ENCODE results near the gene KCNN3.
"Not testable (repeated sequence)": the region's sequence is repeated elsewhere in the genome, so short reads cannot be mapped to it uniquely, and the experiment has no call there.

KCNN3 gene

GRCh38 chr1:154698320-154699096 lies 171.6 kb downstream of the KCNN3 start:
- no peak for DNase-seq (ENCODE audit: low spot score)

- DNase-seq (ENCODE audit: low spot score), result peak; percentile 68
These were observed 172.4 kb downstream of the KCNN3 start for GRCh38 chr1:154697710-154698109.

DNA sequence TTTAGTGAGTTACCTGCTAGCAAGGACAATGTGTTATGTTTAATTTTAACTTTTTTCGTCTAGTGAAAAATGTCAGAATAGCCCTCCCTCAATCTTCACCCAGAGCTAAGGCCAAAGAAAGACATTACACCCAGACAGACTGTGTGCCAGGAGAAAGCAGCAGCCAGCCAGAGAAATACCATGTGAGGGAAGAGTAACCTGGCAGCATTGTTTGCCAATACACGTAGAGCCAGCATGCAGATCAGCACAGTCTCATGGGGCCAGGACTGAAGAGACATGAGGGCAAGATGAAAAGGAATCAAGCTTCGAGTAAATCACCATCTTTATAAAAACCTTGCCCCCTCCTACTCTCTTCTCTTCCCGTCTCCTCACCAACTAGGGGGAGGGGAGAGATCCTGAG lies 173.6 kb downstream of the KCNN3 start:
- no peak for DNase-seq (ENCODE audit: low spot score)

DNA sequence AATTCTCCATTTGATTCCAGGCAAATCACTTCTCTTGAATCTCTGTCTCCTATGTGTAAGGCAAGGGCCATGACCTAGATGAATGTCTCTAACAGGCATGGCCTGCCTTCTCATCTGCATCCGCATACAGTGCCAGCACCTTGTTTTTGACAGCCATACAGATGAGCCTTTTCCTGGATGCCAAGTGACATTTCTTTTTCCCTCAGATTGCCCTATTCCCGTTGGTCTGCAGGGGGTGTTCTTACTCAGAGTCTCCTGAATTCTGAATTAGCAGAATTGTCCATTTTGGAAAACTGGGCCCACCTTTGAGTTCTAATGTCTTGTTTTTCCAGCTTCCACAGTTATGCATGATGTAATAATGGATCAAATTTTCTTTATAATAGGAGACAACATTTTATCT lies 174.1 kb downstream of the KCNN3 start:
- DNase-seq (ENCODE audit: low spot score), result no peak

DNA sequence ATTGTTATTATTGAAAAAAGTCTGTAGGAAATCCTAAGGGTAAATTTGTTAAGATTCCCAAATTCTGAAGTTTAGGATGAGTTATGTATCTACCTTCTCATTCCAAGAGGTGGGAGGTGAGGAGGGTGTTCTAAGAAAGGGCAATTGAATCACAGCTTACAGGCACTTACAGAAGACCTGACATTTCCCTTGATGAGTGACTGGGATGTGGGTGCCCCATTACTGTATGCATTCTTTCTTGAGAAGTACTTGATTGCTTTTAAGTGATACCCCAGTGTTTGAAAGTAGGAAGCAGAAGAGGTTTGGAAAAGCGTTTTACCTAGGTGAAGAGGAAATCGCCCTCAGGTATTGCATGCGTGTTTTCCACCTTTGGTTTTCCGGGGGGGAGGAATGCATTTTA lies 175.1 kb downstream of the KCNN3 start:
- DNase-seq (ENCODE audit: low spot score), result no peak

- no peak for DNase-seq (ENCODE audit: low spot score)
These were observed 181.0 kb downstream of the KCNN3 start for GRCh38 chr1:154689083-154689482.

GRCh38 chr1:154686507-154686906 lies 183.6 kb downstream of the KCNN3 start:
- DNase-seq (ENCODE audit: low spot score), result no peak

DNA sequence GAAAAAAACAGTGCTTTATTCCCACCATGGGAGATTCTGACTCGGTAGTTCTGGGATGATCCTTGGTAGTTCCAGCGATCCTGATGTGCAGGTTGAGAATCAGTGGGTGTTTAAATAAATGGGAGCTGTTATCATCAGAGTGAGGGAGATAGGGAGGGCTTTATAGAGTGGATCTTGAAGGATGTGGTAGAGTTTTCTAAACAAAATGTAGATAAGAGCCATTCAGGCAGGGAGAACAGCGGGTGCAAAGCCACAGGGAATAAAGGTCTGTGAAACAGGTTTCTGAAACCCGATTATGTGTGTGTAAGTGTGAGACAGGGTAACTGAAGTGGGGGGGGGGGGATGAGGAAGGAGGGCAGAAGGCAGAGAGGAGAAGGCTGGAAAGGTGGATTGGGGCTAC lies 186.3 kb downstream of the KCNN3 start:
- DNase-seq (ENCODE audit: low spot score), result no peak

- no peak for DNase-seq (ENCODE audit: low spot score)
These were observed 187.8 kb downstream of the KCNN3 start for GRCh38 chr1:154682254-154682653.

DNA sequence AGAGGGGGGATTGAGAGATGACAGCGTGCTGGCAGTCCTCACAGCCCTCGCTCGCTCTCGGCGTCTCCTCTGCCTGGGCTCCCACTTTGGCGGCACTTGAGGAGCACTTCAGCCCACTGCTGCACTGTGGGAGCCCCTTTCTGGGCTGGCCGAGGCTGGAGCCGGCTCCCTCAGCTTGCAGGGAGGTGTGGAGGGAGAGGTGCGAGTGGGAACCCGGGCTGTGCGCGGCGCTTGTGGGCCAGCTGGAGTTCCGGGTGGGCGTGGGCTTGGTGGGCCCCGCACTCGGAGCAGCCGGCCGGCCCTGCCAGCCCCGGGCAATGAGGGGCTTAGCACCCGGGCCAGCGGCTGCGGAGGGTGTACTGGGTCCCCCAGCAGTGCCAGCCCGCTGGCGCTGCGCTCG lies 192.2 kb downstream of the KCNN3 start:
- DNase-seq (ENCODE audit: low spot score), result not testable (repeated sequence)

DNA sequence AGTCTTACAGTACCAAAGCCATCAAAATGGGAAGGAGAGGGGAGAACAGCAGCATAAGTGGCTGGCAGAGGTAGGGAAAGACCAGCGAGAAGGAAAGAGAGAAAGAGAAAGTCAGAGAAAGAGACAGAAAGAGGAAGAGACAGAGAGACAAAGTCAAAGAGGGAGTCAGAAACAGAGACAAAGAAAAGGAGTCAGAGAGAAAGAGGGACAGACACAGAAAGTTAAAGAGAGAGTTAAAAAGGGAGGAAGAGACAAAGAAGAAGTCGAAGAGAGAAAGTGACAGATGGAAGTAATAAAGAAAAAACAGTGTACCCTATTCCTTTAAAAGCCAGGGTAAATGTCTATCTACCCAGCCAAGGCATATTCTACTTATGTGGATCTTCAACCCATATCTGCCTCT lies 193.2 kb downstream of the KCNN3 start:
- DNase-seq (ENCODE audit: low spot score), result not testable (repeated sequence)

GRCh38 chr1:154674456-154674855 lies 195.6 kb downstream of the KCNN3 start:
- not testable (repeated sequence) for DNase-seq (ENCODE audit: low spot score)

GRCh38 chr1:154672245-154672644 lies 197.8 kb downstream of the KCNN3 start:
- DNase-seq (ENCODE audit: low spot score), result not testable (repeated sequence)

- DNase-seq (ENCODE audit: low spot score), result not testable (repeated sequence)
These were observed 198.7 kb downstream of the KCNN3 start for GRCh38 chr1:154671412-154671811.

DNA sequence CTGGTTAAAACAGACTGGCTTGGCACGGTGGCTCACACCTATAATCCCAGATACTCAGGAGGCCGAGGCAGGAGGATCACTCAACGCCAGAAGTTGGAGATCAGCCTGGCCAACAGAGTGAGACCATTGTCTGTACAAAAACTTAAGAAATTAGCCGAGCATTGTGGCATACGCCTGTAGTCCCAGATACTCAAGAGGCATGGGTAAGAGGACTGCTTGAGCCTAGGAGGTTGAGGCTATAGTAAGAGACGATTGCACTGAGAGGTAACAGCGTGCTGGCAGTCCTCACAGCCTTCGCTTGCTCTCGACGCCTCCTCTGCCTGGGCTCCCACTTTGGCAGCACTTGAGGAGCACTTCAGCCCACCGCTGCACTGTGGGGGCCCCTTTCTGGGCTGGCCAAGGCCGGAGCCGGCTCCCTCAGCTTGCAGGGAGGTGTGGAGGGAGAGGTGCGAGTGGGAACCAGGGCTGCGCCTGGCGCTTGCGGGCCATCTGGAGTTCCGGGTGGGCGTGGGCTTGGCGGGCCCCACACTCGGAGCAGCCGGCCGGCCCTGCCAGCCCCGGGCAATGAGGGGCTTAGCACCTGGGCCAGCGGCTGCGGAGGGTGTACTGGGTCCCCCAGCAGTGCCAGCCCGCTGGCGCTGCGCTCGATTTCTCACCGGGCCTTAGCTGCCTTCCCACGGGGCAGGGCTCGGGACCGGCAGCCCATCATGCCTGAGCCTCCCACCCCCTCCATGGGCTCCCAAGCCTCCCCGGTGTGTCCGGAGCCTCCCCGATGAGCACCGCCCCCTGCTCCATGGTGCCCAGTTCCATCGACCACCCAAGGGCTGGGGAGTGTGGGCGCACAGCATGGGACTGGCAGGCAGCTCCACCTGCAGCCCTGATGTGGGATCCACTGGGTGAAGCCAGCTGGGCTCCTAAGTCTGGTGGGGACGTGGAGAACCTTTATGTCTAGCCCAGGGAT lies 199.5 kb downstream of the KCNN3 start:
- DNase-seq (ENCODE audit: low spot score), result not testable (repeated sequence)

- peak; percentile 67 for DNase-seq (ENCODE audit: low spot score)
These were observed 200.4 kb downstream of the KCNN3 start for GRCh38 chr1:154669464-154670282.

DNA sequence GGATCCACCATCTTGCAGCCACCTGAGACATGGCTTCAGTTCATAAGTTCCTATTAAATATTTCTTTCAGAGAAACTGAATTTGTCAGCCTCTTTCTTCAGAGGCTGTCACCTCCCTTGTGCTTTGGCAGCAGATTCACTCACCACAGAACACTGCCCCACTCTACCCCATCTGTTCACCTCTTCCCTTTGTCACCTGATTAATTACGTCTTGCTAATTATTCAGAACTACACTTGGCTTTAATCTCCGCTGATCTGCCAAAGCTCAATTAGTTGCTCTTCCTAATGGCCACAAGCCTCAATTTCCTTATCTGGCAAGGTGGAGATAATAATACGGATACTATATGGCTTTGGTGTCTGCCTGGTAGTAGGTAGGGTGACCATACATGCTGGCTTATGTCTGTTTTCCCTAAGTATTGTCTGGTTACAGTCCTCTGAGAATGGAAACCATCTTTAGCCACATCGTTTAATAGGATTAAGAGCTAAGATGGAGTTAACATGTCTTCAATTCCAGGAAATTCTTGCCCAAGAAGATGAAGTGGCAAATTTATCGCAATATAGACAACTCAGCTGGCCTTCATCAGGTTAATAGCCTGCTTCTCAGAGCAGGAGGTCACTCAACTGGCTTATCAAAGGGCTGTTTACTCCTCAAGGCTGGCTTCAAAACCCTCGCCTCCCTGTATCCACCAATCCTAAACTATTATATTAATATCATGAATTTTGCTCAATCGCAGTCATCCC lies 203.9 kb downstream of the KCNN3 start:
- DNase-seq (ENCODE audit: low spot score), result no peak

DNA sequence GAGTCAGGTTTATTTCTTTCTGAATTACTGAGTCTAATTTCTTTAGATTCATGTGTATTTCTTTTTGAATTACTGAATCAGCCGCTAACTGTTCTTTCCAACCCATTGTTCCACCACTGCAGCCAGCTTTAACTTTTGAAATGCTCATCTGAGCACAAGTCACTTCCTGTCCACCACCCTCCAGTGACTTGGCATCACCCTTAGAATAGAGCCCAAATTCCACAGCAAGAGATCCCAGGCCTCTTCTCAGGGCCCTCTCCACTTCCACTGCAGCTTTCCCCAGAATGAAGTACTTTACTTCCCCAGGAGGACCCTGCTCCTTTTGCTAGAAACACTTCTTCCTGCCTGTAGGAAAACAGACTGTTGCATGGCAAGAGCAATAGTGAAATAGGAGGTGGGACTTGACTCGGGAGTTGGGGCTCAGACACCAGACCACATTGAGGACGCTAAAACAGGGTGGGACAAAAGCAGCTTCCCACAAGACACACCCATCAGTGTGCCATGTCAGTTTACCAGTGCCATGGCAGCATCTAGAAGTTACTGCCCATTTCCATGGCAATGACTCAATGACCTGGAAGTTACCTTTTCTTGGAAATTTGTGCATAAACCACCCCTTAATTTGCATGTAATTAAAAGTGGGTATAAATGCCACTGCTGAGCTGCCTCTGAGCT lies 205.6 kb downstream of the KCNN3 start:
- peak; percentile 7 for DNase-seq (ENCODE audit: low spot score)

GRCh38 chr1:154663471-154664060 lies 206.5 kb downstream of the KCNN3 start:
- DNase-seq (ENCODE audit: low spot score), result no peak

DNA sequence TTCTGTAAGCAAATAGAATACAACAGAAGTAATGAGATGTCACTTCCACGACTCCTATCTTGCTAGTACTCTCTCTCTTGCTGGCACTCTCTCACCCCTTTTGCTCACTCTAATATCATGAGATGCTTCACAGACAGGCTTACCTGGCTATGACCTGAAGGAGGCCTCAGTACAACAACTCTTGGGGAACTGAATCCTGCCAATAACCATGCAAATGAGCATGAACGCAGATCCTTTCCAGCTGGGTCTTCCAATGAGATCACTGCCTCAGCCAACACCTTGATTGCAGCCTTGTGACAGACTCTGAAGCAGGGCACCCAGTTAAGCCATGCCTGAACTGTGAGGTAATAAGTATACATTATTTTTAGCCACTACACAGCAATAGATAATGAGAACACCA lies 209.0 kb downstream of the KCNN3 start:
- DNase-seq (ENCODE audit: low spot score), result no peak

All from kidney capillary endothelial cell (primary cell).